HepG2 (cell line): Measurements from ENCODE around the gene YWHAQ. TPM values are rescaled to one million over a fixed set of nuclear protein-coding genes. Genes with fewer than 3 reads are reported as not detected.

ENCODE experiments used
- CBX1 ChIP-seq: IDR thresholded peaks from one replicate; pipeline ENCODE4 v1.6.1; 2016; ENCODE audit warnings: antibody characterized with exemption, low read depth
- CEBPZ ChIP-seq: IDR thresholded peaks from 2 replicates; pipeline ENCODE4 v1.6.1; 2012; ENCODE audit warnings: low read length, improper control_type of control experiment
- ERF ChIP-seq: IDR thresholded peaks from 2 replicates; pipeline ENCODE4 v1.6.1; 2018; ENCODE audit warnings: missing biosample characterization, missing genetic modification reagents
- HBP1 ChIP-seq: IDR thresholded peaks from 2 replicates; pipeline ENCODE4 v1.6.1; 2016; ENCODE audit warnings: low read depth, control low read depth
- HOXD1 ChIP-seq: sonication (generic); formaldehyde crosslinking; IDR thresholded peaks from 2 replicates; pipeline ENCODE4 v1.5.0; 2020; ENCODE audit warnings: missing genetic modification reagents
- MATR3 ChIP-seq: sonication (generic); formaldehyde crosslinking; IDR thresholded peaks from 2 replicates; pipeline ENCODE4 v1.4.0; 2020; ENCODE audit warnings: missing genetic modification reagents
- MXD4 ChIP-seq: IDR thresholded peaks from 2 replicates; pipeline ENCODE4 v1.6.1; 2016; ENCODE audit warnings: mild to moderate bottlenecking, missing biosample characterization, missing genetic modification reagents
- NCOA5 ChIP-seq: sonication (generic); formaldehyde crosslinking; IDR thresholded peaks from 2 replicates; pipeline ENCODE4 v1.4.0; 2020; ENCODE audit warnings: missing genetic modification reagents
- NFE2 ChIP-seq: sonication (generic); formaldehyde crosslinking; IDR thresholded peaks from 2 replicates; pipeline ENCODE4 v1.4.0; 2020; ENCODE audit warnings: missing genetic modification reagents
- NONO ChIP-seq, 2 experiments: fragments of 450-650 bp in 1 of 2; sonication (generic) in 1 of 2; formaldehyde crosslinking in 1 of 2; IDR thresholded peaks in 1 of 2; conservative IDR thresholded peaks in 1 of 2; 2 replicates each; pipeline versions ENCODE4 v1.6.1 to v1.8.0; 2017 to 2022; ENCODE audit warnings: mild to moderate bottlenecking in 1 of 2, missing genetic modification reagents in 1 of 2, moderate library complexity in 1 of 2
- RXRA ChIP-seq: sonication (generic); formaldehyde crosslinking; IDR thresholded peaks from 2 replicates; pipeline ENCODE4 v1.5.1; 2020; ENCODE audit warnings: missing genetic modification reagents
- U2AF1 ChIP-seq: fragments of 200-400 bp; formaldehyde crosslinking; optimal IDR thresholded peaks from 2 replicates; pipeline ENCODE3; 2017; ENCODE audit warnings: mild to moderate bottlenecking, low read depth, low read length
- ZBTB34 ChIP-seq: sonication (generic); formaldehyde crosslinking; IDR thresholded peaks from 2 replicates; pipeline ENCODE4 v1.8.0; 2022; ENCODE audit warnings: mild to moderate bottlenecking, missing genetic modification reagents
- ZBTB7B ChIP-seq: sonication (generic); formaldehyde crosslinking; IDR thresholded peaks from 2 replicates; pipeline ENCODE4 v1.4.0; 2020; ENCODE audit warnings: missing genetic modification reagents
- ZNF251 ChIP-seq: sonication (generic); formaldehyde crosslinking; IDR thresholded peaks from 2 replicates; pipeline ENCODE4 v1.9.0; 2021; ENCODE audit warnings: mild to moderate bottlenecking, missing genetic modification reagents
- ZNF317 ChIP-seq: sonication (generic); formaldehyde crosslinking; IDR thresholded peaks from 2 replicates; pipeline ENCODE4 v1.5.0; 2020; ENCODE audit warnings: mild to moderate bottlenecking, missing genetic modification reagents
- ZNF432 ChIP-seq: sonication (generic); formaldehyde crosslinking; IDR thresholded peaks from 2 replicates; pipeline ENCODE4 v1.5.0; 2020; ENCODE audit warnings: missing genetic modification reagents, mild to moderate bottlenecking, borderline replicate concordance
- ZNF652 ChIP-seq: IDR thresholded peaks from 2 replicates; pipeline ENCODE4 v1.6.1; 2016; ENCODE audit warnings: low read depth, borderline replicate concordance
- ZNF737 ChIP-seq: sonication (generic); formaldehyde crosslinking; IDR thresholded peaks from 2 replicates; pipeline ENCODE4 v1.5.0; 2020; ENCODE audit warnings: missing genetic modification reagents, mild to moderate bottlenecking, borderline replicate concordance
- ZNF768 ChIP-seq: sonication (generic); formaldehyde crosslinking; IDR thresholded peaks from 2 replicates; pipeline ENCODE4 v1.4.0; 2020; ENCODE audit warnings: missing genetic modification reagents
- ZNF782 ChIP-seq: sonication (generic); formaldehyde crosslinking; IDR thresholded peaks from 2 replicates; pipeline ENCODE4 v1.4.0; 2020; ENCODE audit warnings: missing genetic modification reagents, mild to moderate bottlenecking, borderline replicate concordance
- ZNF878 ChIP-seq: sonication (generic); formaldehyde crosslinking; IDR thresholded peaks from 2 replicates; pipeline ENCODE4 v1.8.1; 2023; ENCODE audit warnings: mild to moderate bottlenecking, missing genetic modification reagents, moderate library complexity
- polyA plus RNA-seq, 8 experiments: library from polyadenylated mRNA; depleted of rRNA in 3 of 8; stranded (reverse) in 7 of 8; unstranded in 1 of 8; fragments of >200 nt; fragmentation: Illumina TruSeq in 4 of 8; extraction: Trizol in 4 of 8; gene quantifications; 2 replicates each; pipeline versions ENCODE4 v1.2.1 to v1.2.3, GENCODE V29; 2011 to 2016; ENCODE audit warnings: low read depth in 4 of 8, missing spikeins in 1 of 8, mixed read lengths in 1 of 8; ENCODE audit not compliant: insufficient read depth in 1 of 8
- total RNA-seq, 5 experiments: library from RNA; depleted of rRNA; stranded (reverse); fragments of >200 nt; fragmentation: Illumina TruSeq; extraction: Trizol; gene quantifications; 2 replicates each; pipeline ENCODE4 v1.2.3, GENCODE V29; 2016; ENCODE audit warnings: low read depth in 1 of 5
- TF ChIP-seq, protein P1 (sequence below): sonication (generic); formaldehyde crosslinking; IDR thresholded peaks from 2 replicates; pipeline ENCODE4 v1.5.0; 2020; ENCODE audit warnings: mild to moderate bottlenecking, missing genetic modification reagents, borderline replicate concordance

Gene YWHAQ
- total and polyA plus RNA-seq, 2 of the 13 experiments (the other 11 are each of a cell fraction or from before 2014, with no cell fraction given): 160 to 304 TPM

DNA sequence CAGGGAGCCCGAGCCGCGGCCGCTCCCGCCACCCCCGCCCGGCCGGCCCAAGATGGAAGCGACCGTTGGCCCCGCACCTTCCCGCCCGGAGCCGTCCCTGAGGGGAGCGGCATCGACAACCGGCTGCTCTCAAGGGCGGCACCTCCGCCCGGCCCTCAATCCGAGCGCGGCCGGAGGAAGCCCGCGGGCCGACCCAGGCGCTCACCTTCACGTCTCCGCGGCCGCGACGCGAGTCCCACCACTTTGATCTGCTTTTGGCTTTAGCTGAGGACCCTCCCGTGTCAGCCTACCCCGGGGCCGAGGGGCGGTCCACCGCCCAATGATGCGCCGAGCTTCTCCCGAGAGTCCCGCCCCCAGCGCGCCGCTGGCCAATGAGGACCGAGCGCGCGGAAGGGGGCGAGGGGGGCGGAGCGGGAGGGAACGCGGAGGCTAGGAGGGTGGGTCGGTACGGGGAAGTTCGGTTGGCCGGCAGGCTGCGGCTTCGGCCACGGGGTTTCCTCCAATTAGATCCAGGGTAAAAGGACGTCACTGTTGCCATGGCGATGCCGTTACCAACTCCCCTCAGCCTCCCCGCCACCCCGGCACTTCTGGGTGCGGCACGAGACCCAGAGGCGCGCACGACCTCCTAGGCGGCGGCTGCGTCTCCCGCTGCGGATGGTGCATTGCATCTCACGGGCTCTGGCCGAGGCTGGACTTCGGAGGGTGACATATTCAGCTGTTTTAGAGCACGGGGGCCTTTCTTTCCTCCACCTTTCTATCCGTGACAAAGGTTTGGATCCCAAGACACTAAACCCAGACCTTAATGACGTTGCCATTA lies at the start of gene YWHAQ (continued):
- TF ChIP-seq ZNF737 (CRISPR knock-in tag): no peak
- TF ChIP-seq HBP1 (CRISPR knock-in tag): peak; percentile 86; the same call in 1 of the 2 replicates
- TF ChIP-seq CBX1: no peak
- peak; percentile 76; the same call in 1 of the 2 replicates for TF ChIP-seq RXRA (CRISPR knock-in tag)
- TF ChIP-seq, protein P1, sequence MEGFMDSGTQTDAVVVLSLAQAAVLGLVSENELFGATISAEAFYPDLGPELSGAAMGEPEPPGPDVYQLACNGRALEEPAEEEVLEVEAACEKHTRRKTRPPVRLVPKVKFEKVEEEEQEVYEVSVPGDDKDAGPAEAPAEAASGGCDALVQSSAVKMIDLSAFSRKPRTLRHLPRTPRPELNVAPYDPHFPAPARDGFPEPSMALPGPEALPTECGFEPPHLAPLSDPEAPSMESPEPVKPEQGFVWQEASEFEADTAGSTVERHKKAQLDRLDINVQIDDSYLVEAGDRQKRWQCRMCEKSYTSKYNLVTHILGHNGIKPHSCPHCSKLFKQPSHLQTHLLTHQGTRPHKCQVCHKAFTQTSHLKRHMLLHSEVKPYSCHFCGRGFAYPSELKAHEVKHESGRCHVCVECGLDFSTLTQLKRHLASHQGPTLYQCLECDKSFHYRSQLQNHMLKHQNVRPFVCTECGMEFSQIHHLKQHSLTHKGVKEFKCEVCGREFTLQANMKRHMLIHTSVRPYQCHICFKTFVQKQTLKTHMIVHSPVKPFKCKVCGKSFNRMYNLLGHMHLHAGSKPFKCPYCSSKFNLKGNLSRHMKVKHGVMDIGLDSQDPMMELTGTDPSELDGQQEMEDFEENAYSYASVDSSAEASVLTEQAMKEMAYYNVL (CRISPR knock-in tag): no peak
- peak; percentile 63; the same call in 1 of the 2 replicates for TF ChIP-seq ZNF782 (CRISPR knock-in tag)
- TF ChIP-seq ZBTB7B (CRISPR knock-in tag): peak; percentile 94
- TF ChIP-seq NCOA5 (CRISPR knock-in tag): no peak
- no peak for TF ChIP-seq HOXD1 (CRISPR knock-in tag)
- TF ChIP-seq ZNF432 (CRISPR knock-in tag): no peak
- TF ChIP-seq ZNF317 (CRISPR knock-in tag): no peak
- TF ChIP-seq ZNF251 (CRISPR knock-in tag): no peak
- TF ChIP-seq NONO (IDR thresholded peaks at IDR 0.05): no peak
- TF ChIP-seq NONO (CRISPR knock-in tag; conservative IDR thresholded peaks at IDR 0.05): peak; percentile 88
- TF ChIP-seq U2AF1: peak; percentile 85
- peak; percentile 34 for TF ChIP-seq ZNF768 (CRISPR knock-in tag)
- no peak for TF ChIP-seq ZNF878
- peak; percentile 34; the same call in 1 of the 2 replicates for TF ChIP-seq ZBTB34 (CRISPR knock-in tag)
- no peak for TF ChIP-seq MATR3 (CRISPR knock-in tag)
- peak; percentile 60; the same call in 1 of the 2 replicates for TF ChIP-seq ERF
- TF ChIP-seq ZNF652 (CRISPR knock-in tag): no peak
- TF ChIP-seq MXD4 (CRISPR knock-in tag): peak; percentile 70
- TF ChIP-seq NFE2: no peak
- TF ChIP-seq CEBPZ: no peak
